ENCODE data around the gene PLCH2. TPM values are rescaled to one million over a fixed set of nuclear protein-coding genes. Genes with fewer than 3 reads are reported as not detected.
"Not testable (repeated sequence)": the region's sequence is repeated elsewhere in the genome, so short reads cannot be mapped to it uniquely, and the experiment has no call there.

Gene PLCH2
- total RNA-seq, 1 donor from 2014 or later: 0.92 TPM

- Histone ChIP-seq H3K27me3 (ENCODE audit: control insufficient read depth, insufficient read depth, low read length) (peaks cover 12% of the 10 kb centered on the region), H3K36me3 (ENCODE audit: control insufficient read depth, insufficient read depth, low read length) (no peaks in the 10 kb centered on the region), H3K4me3 (ENCODE audit: low read depth, low read length) (no peak overlapping the region)
- no peak for TF ChIP-seq CTCF (IDR thresholded peaks at IDR 0.05; ENCODE audit: insufficient read depth, low read length, poor library complexity, severe bottlenecking)
- DNase-seq (ENCODE audit: low read depth): no peak
These were observed 76.1 kb downstream of the PLCH2 start for GRCh38 chr1:2552189-2552588.

- DNase-seq (ENCODE audit: low read depth); H3K36me3 ChIP-seq (ENCODE audit: control insufficient read depth, insufficient read depth, low read length); H3K4me3 ChIP-seq (ENCODE audit: low read depth, low read length): not testable (repeated sequence)
- peaks cover 12% of the 10 kb centered on the region for H3K27me3 ChIP-seq (ENCODE audit: control insufficient read depth, insufficient read depth, low read length)
These were observed 77.0 kb downstream of the PLCH2 start for GRCh38 chr1:2553076-2553475.

DNA sequence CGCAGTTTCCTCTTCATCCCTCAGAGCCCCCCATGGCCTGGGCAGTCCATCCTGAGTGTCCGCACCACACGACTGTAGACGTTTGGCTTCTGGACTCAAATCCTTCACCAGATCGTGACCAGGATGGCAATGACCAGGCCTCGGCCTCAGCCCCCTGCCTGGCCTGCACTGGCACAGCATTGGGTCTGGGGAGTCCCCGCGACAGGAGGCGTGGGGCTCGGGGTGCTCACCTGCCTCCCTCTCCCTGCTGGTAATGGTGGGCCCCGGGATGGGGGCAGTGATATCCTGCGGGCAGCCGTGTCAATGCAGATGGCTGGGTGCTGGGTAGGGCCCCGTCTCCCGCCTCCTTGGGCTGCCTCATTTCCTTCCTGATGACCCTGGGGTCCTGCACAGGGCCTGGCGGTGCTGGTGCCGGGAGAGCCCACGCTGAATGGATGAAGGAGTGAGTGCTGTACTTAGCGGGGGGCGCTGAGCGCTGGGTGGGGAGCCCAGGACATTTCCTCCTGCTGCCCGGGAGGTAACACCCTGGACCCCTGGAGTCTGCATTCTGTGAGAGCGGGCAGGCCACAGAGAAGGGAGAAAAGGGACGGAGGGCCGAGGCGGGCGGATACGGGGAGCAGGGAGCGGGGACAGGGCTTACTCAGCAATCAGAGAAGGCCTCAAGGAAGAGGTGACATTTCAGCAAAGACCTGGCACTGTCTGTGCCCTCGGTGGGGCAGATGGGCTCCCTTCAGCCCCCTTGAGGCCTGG is 78.0 kb downstream of the PLCH2 start:
- DNase-seq (ENCODE audit: low read depth): no peak
- Histone ChIP-seq H3K4me3 (ENCODE audit: low read depth, low read length) (no peak overlapping the region), H3K36me3 (ENCODE audit: control insufficient read depth, insufficient read depth, low read length) (no peaks in the 10 kb centered on the region), H3K27me3 (ENCODE audit: control insufficient read depth, insufficient read depth, low read length) (peaks cover 12% of the 10 kb centered on the region)
- no peak for TF ChIP-seq CTCF (IDR thresholded peaks at IDR 0.05; ENCODE audit: insufficient read depth, low read length, poor library complexity, severe bottlenecking)

DNA sequence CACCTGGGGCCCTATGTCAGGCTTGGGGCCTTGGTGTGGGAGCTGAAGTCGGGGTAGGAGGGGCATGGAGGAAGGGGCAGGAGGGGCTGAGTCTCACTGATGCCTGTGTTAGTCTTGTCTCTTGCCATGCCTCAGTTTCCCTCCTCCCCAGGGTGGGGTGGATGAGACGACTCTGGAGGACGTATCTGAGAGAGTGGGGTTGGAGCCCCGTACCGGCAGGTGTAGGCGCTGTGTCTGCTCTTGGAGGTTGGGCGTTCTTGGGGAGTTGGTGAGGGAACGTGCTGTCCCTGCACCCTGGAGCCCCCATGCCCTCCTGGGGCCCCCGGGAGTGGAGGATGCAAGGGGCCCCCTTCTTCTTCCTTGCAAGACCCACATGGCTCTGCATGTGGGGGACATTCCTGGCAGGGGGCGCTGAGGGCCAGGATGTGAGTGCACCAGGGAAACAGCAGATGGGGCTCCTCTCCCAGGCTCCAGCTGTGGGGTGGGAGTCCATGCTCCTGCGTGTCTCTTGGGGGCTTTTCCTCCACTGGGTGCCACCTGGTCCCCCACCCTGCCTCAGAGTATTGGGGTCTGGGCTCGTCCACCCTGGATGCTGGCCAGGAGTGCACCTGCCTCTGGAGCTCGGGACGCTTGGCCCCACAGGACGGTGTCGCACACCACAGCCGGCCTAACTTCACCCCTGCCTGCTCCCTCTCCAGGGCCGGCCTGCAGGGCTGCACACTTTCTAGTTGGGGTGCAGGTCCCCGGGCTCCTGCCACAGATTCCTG is 78.7 kb downstream of the PLCH2 start:
- H3K4me3 ChIP-seq (ENCODE audit: low read depth, low read length): no peak overlapping the region
- H3K27me3 ChIP-seq (ENCODE audit: control insufficient read depth, insufficient read depth, low read length): peaks cover 12% of the 10 kb centered on the region
- peak; percentile 59 for TF ChIP-seq CTCF (IDR thresholded peaks at IDR 0.05; ENCODE audit: insufficient read depth, low read length, poor library complexity, severe bottlenecking)
- no peak for DNase-seq (ENCODE audit: low read depth)
- H3K36me3 ChIP-seq (ENCODE audit: control insufficient read depth, insufficient read depth, low read length): no peaks in the 10 kb centered on the region

Other genes with a start within 250 kb of the PLCH2 start
- 26.9 and 33.8 TPM in 2 replicates for gene SKI, start 248.0 kb upstream of the PLCH2 start, total RNA-seq
- 7.7 and 8.4 TPM in 2 replicates for gene MORN1, start 84.7 kb upstream of the PLCH2 start, total RNA-seq
- gene RER1, start 84.4 kb upstream of the PLCH2 start, total RNA-seq: 79.1 and 92.8 TPM in 2 replicates
- gene PEX10, start 63.7 kb upstream of the PLCH2 start, total RNA-seq: 48.1 and 50.4 TPM in 2 replicates
- gene PANK4, start 50.3 kb downstream of the PLCH2 start, total RNA-seq: 25.5 and 28.9 TPM in 2 replicates
- 0.71 TPM in 1 of 2 replicates, not detected in the other for gene HES5, start 54.0 kb downstream of the PLCH2 start, total RNA-seq
- 14.7 and 16.8 TPM in 2 replicates for gene TNFRSF14, start 80.1 kb downstream of the PLCH2 start, total RNA-seq
- 42.0 and 46.6 TPM in 2 replicates for gene PRXL2B, start 110.5 kb downstream of the PLCH2 start, total RNA-seq
- gene MMEL1, start 156.7 kb downstream of the PLCH2 start, total RNA-seq: 1.9 TPM in 1 of 2 replicates, not detected in the other

All from kidney epithelial cell (primary cell).